Endothelial cell of umbilical vein (primary cell): ENCODE measurements around the gene GCAT.

Experiments
- CTCF ChIP-seq, 2 donors: IDR thresholded peaks; 1 replicate in 1 of 2; 2 replicates in 1 of 2; pipeline ENCODE4 v1.5.1; 2011; ENCODE audit warnings: low read length in 2 of 2, mild to moderate bottlenecking in 2 of 2, moderate library complexity in 2 of 2, control low read depth in 1 of 2, inconsistent platforms in 1 of 2, low read depth in 1 of 2; ENCODE audit not compliant: insufficient read depth in 1 of 2; ENCODE audit errors: extremely low read depth in 1 of 2
- POLR2A ChIP-seq: IDR thresholded peaks from 2 replicates; pipeline ENCODE4 v1.6.1; 2012; ENCODE audit warnings: low read depth, mild to moderate bottlenecking, control low read depth, low read length

GRCh38 chr22:37790234-37790633 lies 17.5 kb upstream of the GCAT start:
- no peak for TF ChIP-seq CTCF (IDR thresholded peaks at IDR 0.05; ENCODE audit: extremely low read depth in 1 of 2, insufficient read depth in 1 of 2, low read depth in 1 of 2, low read length in 2 of 2)
- no peak for TF ChIP-seq POLR2A
